HL-60 (cell line): ENCODE results near the gene MYBPHL.

Experiments used
- DNase-seq, 2 experiments: peaks; one replicate each; pipeline ENCODE4 v3.0.0-alpha.2; 2010 to 2020; ENCODE audit warnings: low read depth in 1 of 2, low spot score in 1 of 2
- H3K27ac ChIP-seq: fragments of 250-450 bp; sonication (Bioruptor Pico); replicated peaks from 2 replicates; pipeline ENCODE4 v1.5.1; 2020; ENCODE audit warnings: mild to moderate bottlenecking, moderate library complexity
- H3K27me3 ChIP-seq: fragments of 250-450 bp; sonication (Bioruptor Pico); 2 replicates; pipeline ENCODE4 v1.5.1; 2021; ENCODE audit warnings: mild to moderate bottlenecking, moderate library complexity; ENCODE audit not compliant: insufficient read depth, poor library complexity, severe bottlenecking
- H3K4me3 ChIP-seq: replicated peaks from 2 replicates; pipeline ENCODE4 v1.5.1; 2011; ENCODE audit warnings: mild to moderate bottlenecking, control low read depth, low read length; ENCODE audit not compliant: insufficient read depth
- GABPA ChIP-seq: IDR thresholded peaks from 2 replicates; pipeline ENCODE4 v1.6.1; 2012; ENCODE audit warnings: low read depth
- POLR2AphosphoS5 ChIP-seq: IDR thresholded peaks from 2 replicates; pipeline ENCODE4 v1.6.1; 2012; ENCODE audit warnings: low read depth
- SPI1 ChIP-seq: IDR thresholded peaks from 2 replicates; pipeline ENCODE4 v1.6.1; 2012; ENCODE audit warnings: low read depth, mild to moderate bottlenecking, borderline replicate concordance
- TF ChIP-seq, protein P1 (sequence below): IDR thresholded peaks from 2 replicates; pipeline ENCODE4 v1.6.1; 2012; ENCODE audit warnings: low read depth; ENCODE audit not compliant: insufficient replicate concordance
- TF ChIP-seq, protein P2 (sequence below): IDR thresholded peaks from one replicate; pipeline ENCODE4 v1.5.1; 2011; ENCODE audit warnings: low read length, control low read depth, inconsistent platforms; ENCODE audit not compliant: insufficient read depth

Gene MYBPHL

DNA sequence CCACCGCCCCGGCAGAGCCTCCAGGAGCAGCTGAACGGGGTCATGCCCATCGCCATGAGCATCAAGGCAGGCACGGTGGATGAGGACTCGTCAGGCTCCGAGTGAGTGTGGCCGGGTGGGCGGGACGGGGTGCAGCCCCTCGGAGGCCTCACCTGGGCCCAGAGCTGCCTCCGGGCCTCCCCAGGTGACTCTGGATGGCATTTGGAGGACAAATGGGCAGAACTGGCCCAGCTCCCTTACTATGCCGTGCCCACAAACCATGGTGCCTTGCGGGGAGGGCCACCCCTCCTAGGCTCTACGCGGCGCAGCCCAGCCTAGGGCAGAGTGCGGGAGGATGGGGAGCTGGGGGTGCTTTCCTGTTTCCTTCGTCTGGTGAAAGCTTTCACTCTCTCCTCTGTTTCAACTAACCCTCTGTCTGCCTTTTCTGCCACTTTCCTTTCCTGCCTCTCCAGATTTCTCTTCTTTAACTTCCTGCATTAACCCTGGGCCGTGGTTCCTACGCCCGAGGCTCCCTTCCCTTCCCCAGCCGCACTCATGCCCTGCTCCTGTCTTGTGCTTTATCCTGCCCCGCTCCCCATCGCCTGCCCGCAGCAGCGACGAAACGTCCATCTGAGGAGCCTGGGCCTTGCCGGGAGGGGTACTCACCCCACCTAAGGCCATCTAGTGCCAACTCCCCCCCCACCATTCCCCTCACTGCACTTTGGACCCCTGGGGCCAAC, 33.1 kb downstream of the MYBPHL start:
- TF ChIP-seq SPI1 (no peak), GABPA (no peak), POLR2AphosphoS5 (no peak)
- TF ChIP-seq, protein P1, sequence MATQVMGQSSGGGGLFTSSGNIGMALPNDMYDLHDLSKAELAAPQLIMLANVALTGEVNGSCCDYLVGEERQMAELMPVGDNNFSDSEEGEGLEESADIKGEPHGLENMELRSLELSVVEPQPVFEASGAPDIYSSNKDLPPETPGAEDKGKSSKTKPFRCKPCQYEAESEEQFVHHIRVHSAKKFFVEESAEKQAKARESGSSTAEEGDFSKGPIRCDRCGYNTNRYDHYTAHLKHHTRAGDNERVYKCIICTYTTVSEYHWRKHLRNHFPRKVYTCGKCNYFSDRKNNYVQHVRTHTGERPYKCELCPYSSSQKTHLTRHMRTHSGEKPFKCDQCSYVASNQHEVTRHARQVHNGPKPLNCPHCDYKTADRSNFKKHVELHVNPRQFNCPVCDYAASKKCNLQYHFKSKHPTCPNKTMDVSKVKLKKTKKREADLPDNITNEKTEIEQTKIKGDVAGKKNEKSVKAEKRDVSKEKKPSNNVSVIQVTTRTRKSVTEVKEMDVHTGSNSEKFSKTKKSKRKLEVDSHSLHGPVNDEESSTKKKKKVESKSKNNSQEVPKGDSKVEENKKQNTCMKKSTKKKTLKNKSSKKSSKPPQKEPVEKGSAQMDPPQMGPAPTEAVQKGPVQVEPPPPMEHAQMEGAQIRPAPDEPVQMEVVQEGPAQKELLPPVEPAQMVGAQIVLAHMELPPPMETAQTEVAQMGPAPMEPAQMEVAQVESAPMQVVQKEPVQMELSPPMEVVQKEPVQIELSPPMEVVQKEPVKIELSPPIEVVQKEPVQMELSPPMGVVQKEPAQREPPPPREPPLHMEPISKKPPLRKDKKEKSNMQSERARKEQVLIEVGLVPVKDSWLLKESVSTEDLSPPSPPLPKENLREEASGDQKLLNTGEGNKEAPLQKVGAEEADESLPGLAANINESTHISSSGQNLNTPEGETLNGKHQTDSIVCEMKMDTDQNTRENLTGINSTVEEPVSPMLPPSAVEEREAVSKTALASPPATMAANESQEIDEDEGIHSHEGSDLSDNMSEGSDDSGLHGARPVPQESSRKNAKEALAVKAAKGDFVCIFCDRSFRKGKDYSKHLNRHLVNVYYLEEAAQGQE = no peak
- TF ChIP-seq, protein P2, sequence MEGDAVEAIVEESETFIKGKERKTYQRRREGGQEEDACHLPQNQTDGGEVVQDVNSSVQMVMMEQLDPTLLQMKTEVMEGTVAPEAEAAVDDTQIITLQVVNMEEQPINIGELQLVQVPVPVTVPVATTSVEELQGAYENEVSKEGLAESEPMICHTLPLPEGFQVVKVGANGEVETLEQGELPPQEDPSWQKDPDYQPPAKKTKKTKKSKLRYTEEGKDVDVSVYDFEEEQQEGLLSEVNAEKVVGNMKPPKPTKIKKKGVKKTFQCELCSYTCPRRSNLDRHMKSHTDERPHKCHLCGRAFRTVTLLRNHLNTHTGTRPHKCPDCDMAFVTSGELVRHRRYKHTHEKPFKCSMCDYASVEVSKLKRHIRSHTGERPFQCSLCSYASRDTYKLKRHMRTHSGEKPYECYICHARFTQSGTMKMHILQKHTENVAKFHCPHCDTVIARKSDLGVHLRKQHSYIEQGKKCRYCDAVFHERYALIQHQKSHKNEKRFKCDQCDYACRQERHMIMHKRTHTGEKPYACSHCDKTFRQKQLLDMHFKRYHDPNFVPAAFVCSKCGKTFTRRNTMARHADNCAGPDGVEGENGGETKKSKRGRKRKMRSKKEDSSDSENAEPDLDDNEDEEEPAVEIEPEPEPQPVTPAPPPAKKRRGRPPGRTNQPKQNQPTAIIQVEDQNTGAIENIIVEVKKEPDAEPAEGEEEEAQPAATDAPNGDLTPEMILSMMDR = no peak
- Histone ChIP-seq H3K4me3 (no peak overlapping the region), H3K27ac (no peak overlapping the region), H3K27me3 (no peaks in the 10 kb centered on the region)
- DNase-seq = no peak

DNA sequence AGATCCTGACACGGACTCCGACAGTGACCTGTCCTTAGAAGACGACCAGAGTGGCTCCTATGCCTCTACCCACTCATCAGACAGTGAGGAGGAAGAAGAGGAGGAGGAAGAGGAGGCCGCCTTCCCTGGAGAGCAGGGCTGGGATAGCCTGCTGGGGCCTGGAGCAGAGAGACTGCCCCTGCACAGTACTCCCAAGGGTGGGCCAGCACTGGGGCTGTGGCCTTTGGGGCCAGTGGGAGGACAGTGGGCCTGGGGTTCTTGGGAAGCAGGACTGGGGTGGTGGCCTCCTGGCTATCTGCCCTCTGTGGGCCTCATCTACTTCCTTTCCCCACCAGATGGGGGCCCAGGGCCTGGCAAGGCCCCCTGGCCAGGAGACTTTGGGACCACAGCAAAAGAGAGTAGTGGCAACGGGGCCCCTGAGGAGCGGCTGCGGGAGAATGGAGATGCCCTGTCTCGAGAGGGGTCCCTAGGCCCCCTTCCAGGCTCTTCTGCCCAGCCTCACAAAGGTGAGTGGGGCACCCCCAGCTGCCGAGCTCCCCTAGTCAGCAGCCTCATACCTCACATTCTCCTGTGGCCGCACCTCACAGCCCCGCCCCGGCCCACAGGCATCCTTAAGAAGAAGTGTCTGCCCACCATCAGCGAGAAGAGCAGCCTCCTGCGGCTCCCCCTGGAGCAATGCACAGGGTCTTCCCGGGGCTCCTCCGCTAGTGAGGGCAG, 33.8 kb downstream of the MYBPHL start:
- DNase-seq = no peak
- H3K27ac ChIP-seq = no peak overlapping the region
- TF ChIP-seq GABPA (no peak), POLR2AphosphoS5 (no peak), SPI1 (no peak)
- TF ChIP-seq, protein P1 = no peak
- TF ChIP-seq, protein P2 = no peak

DNA sequence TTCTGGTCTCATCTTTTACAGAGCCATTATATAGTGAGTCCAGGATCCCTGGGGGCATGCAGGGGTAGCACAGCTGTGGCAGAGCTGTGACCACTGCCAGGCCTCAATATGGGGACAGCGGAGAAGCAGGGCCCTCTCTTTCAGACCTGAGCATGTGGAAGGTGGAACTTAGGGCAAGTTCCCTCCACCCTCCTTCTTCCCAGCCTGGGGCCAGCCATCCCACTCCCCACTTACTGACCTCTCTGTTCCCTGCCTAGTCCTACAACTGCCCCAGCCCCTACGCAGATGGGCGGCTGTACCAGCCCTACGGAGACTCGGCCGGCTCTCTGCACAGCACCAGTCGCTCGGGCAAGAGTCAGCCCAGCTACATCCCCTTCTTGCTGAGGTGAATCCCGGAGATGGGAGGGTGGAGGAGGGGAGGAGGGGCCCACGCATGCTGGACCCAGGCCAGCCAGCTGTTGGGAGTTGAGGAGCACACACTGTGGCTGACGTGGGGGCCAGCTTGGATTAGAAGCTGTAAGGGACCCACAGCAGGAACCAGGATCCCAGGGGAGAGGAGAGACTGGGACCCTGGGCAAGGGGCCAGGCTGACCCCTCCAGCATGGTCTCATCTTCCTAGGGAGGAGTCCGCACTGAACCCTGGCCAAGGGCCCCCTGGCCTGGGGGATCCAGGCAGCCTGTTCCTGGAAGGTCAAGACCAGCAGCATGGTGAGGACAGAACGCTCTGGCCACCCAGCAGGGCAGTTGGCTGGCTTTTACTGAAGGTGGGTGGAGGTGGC, 34.6 kb downstream of the MYBPHL start:
- H3K27me3 ChIP-seq = no peaks in the 10 kb centered on the region
- no peak overlapping the region for H3K4me3 ChIP-seq
- TF ChIP-seq POLR2AphosphoS5 = no peak
- no peak for TF ChIP-seq SPI1
- no peak for TF ChIP-seq GABPA
- TF ChIP-seq, protein P1 = no peak
- TF ChIP-seq, protein P2 = no peak
- H3K27ac ChIP-seq = no peak overlapping the region
- DNase-seq = no peak

More for the DNA sequence above, 33.8 kb downstream of the MYBPHL start:
- Histone ChIP-seq H3K27me3 (no peaks in the 10 kb centered on the region), H3K4me3 (no peak overlapping the region)
